Neutrophil (primary cell): ENCODE data around the gene SLC39A9.

ENCODE experiments used
- H3K27ac ChIP-seq: fragments of 200-600 bp; sonication (generic); 2 replicates; pipeline ENCODE4 v1.5.1; 2016; ENCODE audit warnings: mild to moderate bottlenecking, moderate library complexity
- H3K27me3 ChIP-seq: fragments of 200-600 bp; sonication (generic); 2 replicates; pipeline ENCODE4 v1.6.0; 2016; ENCODE audit warnings: mild to moderate bottlenecking
- H3K36me3 ChIP-seq: fragments of 200-600 bp; sonication (generic); 2 replicates; pipeline ENCODE4 v1.5.1; 2017
- H3K4me1 ChIP-seq, 2 experiments: fragments of 200-600 bp in 1 of 2; sonication (generic) in 1 of 2; 1 replicate in 1 of 2; 2 replicates in 1 of 2; pipeline versions ENCODE4 v1.5.1 to v1.6.1; 2013 to 2016; ENCODE audit warnings: low read depth in 1 of 2, low read length in 1 of 2, mild to moderate bottlenecking in 1 of 2, moderate library complexity in 1 of 2; ENCODE audit not compliant: control insufficient read depth in 1 of 2, insufficient read depth in 1 of 2
- H3K4me3 ChIP-seq, 2 experiments: fragments of 200-600 bp in 1 of 2; sonication (generic) in 1 of 2; 1 replicate in 1 of 2; 2 replicates in 1 of 2; pipeline ENCODE4 v1.5.1; 2013 to 2016; ENCODE audit warnings: low read depth in 1 of 2, low read length in 1 of 2, mild to moderate bottlenecking in 1 of 2, moderate library complexity in 1 of 2
- H3K9me3 ChIP-seq: fragments of 200-600 bp; sonication (generic); 2 replicates; pipeline ENCODE4 v1.5.1; 2016
- TF ChIP-seq, protein P1 (sequence below): fragments of 200-600 bp; sonication (generic); IDR thresholded peaks from 2 replicates; pipeline ENCODE4 v1.5.1; 2016; ENCODE audit warnings: antibody characterized with exemption

SLC39A9 gene

DNA sequence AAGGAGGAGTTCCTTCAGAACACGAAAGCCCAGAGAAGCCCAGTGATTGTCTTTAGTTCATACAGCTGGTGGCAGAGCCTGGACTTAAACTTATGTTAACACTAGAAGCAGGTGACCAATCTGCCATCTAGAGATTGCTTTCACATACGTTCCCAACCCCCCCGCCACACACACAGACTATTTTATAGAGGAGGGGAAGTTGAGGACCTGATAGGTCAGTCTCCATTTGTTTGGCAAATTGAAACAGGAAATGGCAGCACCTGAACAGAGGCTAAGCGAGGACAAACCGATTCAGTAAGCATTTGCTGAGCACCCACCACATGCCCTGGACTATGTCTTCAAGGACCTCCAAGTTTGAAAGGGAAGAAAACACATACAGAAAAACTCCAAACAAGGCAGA, 81.2 kb downstream of the SLC39A9 start:
- Histone ChIP-seq H3K27ac (no peak overlapping the region), H3K36me3 (no peaks in the 10 kb centered on the region), H3K4me3 (no peak overlapping the region), H3K27me3 (peaks cover 53% of the 10 kb centered on the region), H3K9me3 (no peaks in the 10 kb centered on the region), H3K4me1 (no peaks in the 10 kb centered on the region)
- TF ChIP-seq, protein P1, sequence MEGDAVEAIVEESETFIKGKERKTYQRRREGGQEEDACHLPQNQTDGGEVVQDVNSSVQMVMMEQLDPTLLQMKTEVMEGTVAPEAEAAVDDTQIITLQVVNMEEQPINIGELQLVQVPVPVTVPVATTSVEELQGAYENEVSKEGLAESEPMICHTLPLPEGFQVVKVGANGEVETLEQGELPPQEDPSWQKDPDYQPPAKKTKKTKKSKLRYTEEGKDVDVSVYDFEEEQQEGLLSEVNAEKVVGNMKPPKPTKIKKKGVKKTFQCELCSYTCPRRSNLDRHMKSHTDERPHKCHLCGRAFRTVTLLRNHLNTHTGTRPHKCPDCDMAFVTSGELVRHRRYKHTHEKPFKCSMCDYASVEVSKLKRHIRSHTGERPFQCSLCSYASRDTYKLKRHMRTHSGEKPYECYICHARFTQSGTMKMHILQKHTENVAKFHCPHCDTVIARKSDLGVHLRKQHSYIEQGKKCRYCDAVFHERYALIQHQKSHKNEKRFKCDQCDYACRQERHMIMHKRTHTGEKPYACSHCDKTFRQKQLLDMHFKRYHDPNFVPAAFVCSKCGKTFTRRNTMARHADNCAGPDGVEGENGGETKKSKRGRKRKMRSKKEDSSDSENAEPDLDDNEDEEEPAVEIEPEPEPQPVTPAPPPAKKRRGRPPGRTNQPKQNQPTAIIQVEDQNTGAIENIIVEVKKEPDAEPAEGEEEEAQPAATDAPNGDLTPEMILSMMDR, result no peak

DNA sequence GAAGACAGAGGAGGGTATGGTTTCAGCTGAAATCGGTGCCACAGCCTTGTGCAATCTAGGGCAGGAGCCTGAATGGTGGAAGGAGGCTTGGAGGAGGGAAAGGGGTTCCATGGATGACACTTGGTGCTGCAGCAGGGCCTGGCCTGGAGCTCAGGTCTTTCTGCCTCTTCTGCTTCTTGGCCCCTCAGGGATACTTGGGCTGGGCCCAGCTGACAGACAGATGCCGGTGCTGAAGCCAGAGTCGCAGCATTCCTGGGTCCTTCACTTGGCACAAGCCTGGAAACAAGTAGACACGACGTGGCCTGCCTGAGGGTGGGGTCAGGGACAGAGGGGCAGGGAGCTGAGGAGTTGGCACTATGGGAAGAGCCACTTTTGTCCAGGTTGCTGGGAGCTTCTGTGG, 81.6 kb downstream of the SLC39A9 start:
- H3K27me3 ChIP-seq, result peaks cover 55% of the 10 kb centered on the region
- no peak overlapping the region for H3K27ac ChIP-seq
- H3K36me3 ChIP-seq, result no peaks in the 10 kb centered on the region
- no peaks in the 10 kb centered on the region for H3K9me3 ChIP-seq
- TF ChIP-seq, protein P1, result no peak
- no peak overlapping the region for H3K4me3 ChIP-seq
- no peaks in the 10 kb centered on the region for H3K4me1 ChIP-seq

DNA sequence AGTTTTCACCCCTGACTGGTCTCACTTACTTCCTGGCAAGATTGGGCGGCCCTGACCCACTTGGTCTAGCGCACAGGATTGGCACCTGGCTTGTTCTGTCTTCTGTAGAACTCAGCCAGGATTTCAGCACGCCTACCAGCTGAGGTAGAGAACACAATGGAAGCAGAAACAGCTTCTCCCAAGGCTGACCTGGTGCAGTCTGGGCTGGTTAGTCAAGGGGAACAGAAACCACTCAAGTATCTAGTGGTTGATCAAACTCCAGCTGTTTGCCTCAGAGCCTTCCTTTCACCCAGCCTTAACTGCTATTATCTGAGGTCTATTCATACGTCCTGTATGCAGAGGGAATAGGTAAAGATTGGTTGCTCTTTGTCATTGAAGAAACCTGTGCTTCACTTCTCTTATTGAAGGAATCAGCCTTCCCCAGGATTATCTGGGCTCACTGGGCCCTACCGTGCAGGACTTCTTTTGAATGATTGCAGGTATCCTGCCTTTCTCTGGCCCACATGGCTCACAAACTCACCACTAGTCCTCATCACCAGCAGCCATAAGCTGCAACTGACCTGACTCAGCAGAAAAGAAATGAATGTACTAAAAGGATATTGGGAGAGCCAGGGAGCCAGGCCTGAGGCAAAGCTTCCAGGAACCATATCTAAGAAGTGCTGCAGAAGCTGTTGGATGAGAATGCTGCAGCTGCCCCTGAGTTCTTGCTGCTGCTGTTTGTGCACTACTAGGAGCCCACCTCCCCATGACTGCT, 83.5 kb downstream of the SLC39A9 start:
- Histone ChIP-seq H3K4me1 (no peaks in the 10 kb centered on the region), H3K4me3 (no peak overlapping the region), H3K36me3 (no peaks in the 10 kb centered on the region), H3K9me3 (no peaks in the 10 kb centered on the region), H3K27ac (no peak overlapping the region), H3K27me3 (peaks cover 73% of the 10 kb centered on the region)
- TF ChIP-seq, protein P1, result no peak

DNA sequence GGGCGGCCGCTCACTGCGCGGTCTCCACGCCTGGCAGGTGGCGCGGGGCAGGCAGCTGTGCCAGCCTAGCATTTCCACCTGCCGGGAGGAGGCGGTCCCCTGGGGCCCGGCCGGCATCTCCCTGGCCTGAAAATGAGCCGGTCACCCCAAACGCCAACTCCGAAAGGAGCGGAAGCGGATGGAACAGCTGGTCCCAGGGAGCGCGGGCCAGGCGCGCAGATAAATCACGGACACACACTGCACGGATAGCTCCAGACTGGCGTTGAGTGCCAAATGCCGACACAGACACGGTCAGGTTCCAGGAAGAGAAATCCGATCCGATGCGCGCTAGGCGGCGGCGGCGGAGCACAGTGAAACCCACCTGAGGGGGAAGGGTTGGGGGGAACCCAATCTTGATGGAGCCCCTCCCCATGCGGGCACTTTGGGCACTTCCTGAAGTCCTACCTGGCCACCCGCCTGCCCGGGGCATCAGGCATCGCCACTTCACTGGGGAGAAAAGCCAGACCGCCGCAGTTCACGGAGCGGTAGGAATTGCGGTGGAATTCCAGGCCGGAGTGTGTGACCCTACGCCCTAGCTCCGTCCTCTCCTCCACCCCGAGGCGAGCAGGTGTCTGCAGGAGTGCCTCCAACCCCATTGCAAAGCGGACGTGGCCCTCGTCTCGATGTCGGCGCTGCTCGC, 85.4 kb downstream of the SLC39A9 start:
- Histone ChIP-seq H3K4me1 (no peaks in the 10 kb centered on the region), H3K27ac (no peak overlapping the region), H3K4me3 (no peak overlapping the region), H3K9me3 (no peaks in the 10 kb centered on the region), H3K36me3 (no peaks in the 10 kb centered on the region), H3K27me3 (peaks cover 92% of the 10 kb centered on the region)
- TF ChIP-seq, protein P1, result no peak

DNA sequence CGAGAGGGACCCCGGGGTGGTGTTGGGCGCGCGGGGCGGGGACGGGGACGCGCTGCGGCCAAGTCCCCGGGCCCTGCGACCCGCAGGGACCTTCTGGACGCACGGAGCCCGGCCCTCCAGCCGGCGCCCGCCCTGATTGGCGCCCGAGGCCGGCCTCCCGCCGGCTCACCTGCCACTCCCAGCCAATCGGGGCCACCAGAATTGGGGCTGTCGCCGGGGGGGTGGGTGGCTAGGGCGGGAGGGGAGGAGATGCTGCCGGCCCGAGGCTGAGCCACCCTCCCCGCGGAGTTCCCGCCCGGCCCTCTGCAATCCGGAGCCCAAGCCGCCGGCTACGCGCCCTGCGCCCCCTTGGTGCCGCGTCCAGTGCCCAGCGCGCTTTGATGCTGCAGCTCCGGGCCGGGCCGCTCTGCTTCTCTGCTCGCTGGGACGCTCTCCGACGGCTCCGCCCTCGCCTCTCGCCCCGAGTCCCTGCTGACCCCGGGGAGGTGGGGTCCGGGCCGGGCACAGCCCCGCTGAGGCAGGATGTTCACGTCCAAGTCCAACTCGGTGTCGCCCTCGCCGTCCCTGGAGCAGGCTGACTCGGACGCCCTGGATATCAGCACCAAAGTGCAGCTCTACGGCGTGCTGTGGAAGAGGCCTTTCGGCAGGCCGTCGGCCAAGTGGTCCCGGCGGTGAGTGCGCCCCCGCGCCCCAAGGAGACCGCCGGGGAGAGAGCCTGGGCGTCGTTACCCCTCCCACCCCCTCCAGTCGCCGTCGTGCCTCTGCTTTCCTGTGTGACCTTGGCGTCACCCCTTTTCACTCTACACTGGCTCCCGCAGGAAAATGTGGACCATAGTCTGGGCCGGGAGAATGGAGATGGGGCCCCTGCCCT, 86.2 kb downstream of the SLC39A9 start, which contains the start of gene PLEKHD1:
Gene PLEKHD1 (plus strand): TSS at position 285 of the 871 bp plus-strand sequence. CDS start 238 bp downstream, at position 523.
- H3K9me3 ChIP-seq, result no peaks in the 10 kb centered on the region
- no peak within 1 kb of the TSS for H3K4me3 ChIP-seq
- TF ChIP-seq, protein P1, result no peak
- no peaks in the 10 kb centered on the region for H3K4me1 ChIP-seq
- H3K27ac ChIP-seq, result no peak within 1 kb of the TSS
- H3K27me3 ChIP-seq, result peaks cover 100% of the 10 kb centered on the region
- no peaks in the 10 kb centered on the region for H3K36me3 ChIP-seq
